IMR-90 (cell line): Measurements from ENCODE around the gene STX11. TPM values are rescaled to one million over a fixed set of nuclear protein-coding genes. Genes with fewer than 3 reads are reported as not detected.
A peak's percentile ranks its signal among the peaks of the same experiment; 100 is the strongest.

Experiments
- ATAC-seq: fragments of 200-7000 bp; cut with Tn5 transposase; 2 replicates; pipeline ENCODE4 v1.9.1; 2020; ENCODE audit warnings: low read depth, mild to moderate bottlenecking, moderate library complexity
- Bru-seq: library from RNA; stranded (reverse); fragments of 400-500 nt; gene quantifications from one replicate; lab custom pipeline; 2021; lab: Mats Ljungman, UMichigan
- BruChase-seq, 2 experiments: library from RNA; stranded (reverse); fragments of 400-500 nt; gene quantifications; one replicate each; lab custom pipeline; 2021; lab: Mats Ljungman, UMichigan
- BruUV-seq: library from RNA; stranded (reverse); fragments of 400-500 nt; replicated peaks from 2 replicates; lab custom pipeline; 2021; lab: Mats Ljungman, UMichigan
- CTCF ChIA-PET: fragments of 300-600 bp; formaldehyde crosslinking; extraction: SDS; loops from one replicate; lab custom pipeline; 2021; ENCODE audit warnings: antibody characterized with exemption; lab: Yijun Ruan, JAX
- POLR2A ChIA-PET: fragments of 300-600 bp; sonication (Branson Sonifier 250); formaldehyde crosslinking; loops from one replicate; lab custom pipeline; 2022; ENCODE audit warnings: antibody characterized with exemption; ENCODE audit not compliant: unreplicated experiment; lab: Charles Lee
- DNase-seq: peaks from one replicate; pipeline ENCODE4 v3.0.0; 2013
- H2AFZ ChIP-seq: replicated peaks from 2 replicates; pipeline ENCODE3; 2013; ENCODE audit warnings: low read length, mild to moderate bottlenecking; ENCODE audit not compliant: poor library complexity
- H2AK5ac ChIP-seq: 2 replicates; pipeline ENCODE4 v1.6.1; 2013; ENCODE audit warnings: low read depth, low read length, inconsistent platforms
- H2AK9ac ChIP-seq: replicated peaks from 2 replicates; pipeline ENCODE3; 2013; ENCODE audit warnings: mild to moderate bottlenecking, low read depth, low read length, moderate library complexity; ENCODE audit not compliant: poor library complexity
- H2BK120ac ChIP-seq: 2 replicates; pipeline ENCODE4 v1.6.1; 2013; ENCODE audit warnings: low read depth, low read length, inconsistent platforms
- H2BK15ac ChIP-seq: 3 replicates; pipeline ENCODE4 v1.6.1; 2013; ENCODE audit warnings: low read depth, low read length, inconsistent platforms
- H2BK20ac ChIP-seq: 2 replicates; pipeline ENCODE4 v1.6.1; 2013; ENCODE audit warnings: low read depth, mild to moderate bottlenecking, inconsistent platforms, low read length, moderate library complexity
- H2BK5ac ChIP-seq: 2 replicates; pipeline ENCODE4 v1.6.1; 2013; ENCODE audit warnings: mild to moderate bottlenecking, low read depth, low read length, inconsistent platforms; ENCODE audit not compliant: poor library complexity, severe bottlenecking
- H3K14ac ChIP-seq: replicated peaks from 2 replicates; pipeline ENCODE4 v1.6.1; 2013; ENCODE audit warnings: low read depth, low read length, inconsistent platforms
- H3K18ac ChIP-seq: 2 replicates; pipeline ENCODE4 v1.6.1; 2013; ENCODE audit warnings: low read depth, low read length, control low read depth
- H3K23ac ChIP-seq: 2 replicates; pipeline ENCODE4 v1.6.1; 2013; ENCODE audit warnings: low read depth, low read length, inconsistent platforms
- H3K27ac ChIP-seq: 2 replicates; pipeline ENCODE4 v1.5.1; 2013; ENCODE audit warnings: mild to moderate bottlenecking, control low read depth, low read length; ENCODE audit not compliant: insufficient read depth
- H3K27me3 ChIP-seq: 2 replicates; pipeline ENCODE4 v1.6.1; 2013; ENCODE audit warnings: low read length; ENCODE audit not compliant: control insufficient read depth, insufficient read depth
- H3K36me3 ChIP-seq: 2 replicates; pipeline ENCODE4 v1.6.1; 2013; ENCODE audit warnings: low read length, mixed read lengths; ENCODE audit not compliant: control insufficient read depth, insufficient read depth
- H3K4ac ChIP-seq: 2 replicates; pipeline ENCODE4 v1.6.1; 2013; ENCODE audit warnings: low read depth, low read length, inconsistent platforms
- H3K4me1 ChIP-seq: 2 replicates; pipeline ENCODE4 v1.6.1; 2013; ENCODE audit warnings: low read length, mixed read lengths; ENCODE audit not compliant: control insufficient read depth, insufficient read depth
- H3K4me2 ChIP-seq: 2 replicates; pipeline ENCODE4 v1.6.1; 2013; ENCODE audit warnings: low read depth, mild to moderate bottlenecking, control low read depth, low read length, moderate library complexity
- H3K4me3 ChIP-seq: 2 replicates; pipeline ENCODE4 v1.5.1; 2013; ENCODE audit warnings: low read depth, mild to moderate bottlenecking, control low read depth, low read length, moderate library complexity; ENCODE audit not compliant: insufficient read depth
- H3K56ac ChIP-seq: 2 replicates; pipeline ENCODE4 v1.6.1; 2013; ENCODE audit warnings: low read length, inconsistent platforms; ENCODE audit not compliant: insufficient read depth; ENCODE audit errors: extremely low read depth
- H3K79me1 ChIP-seq, 2 experiments: 2 replicates each; pipeline ENCODE4 v1.6.1; 2013; ENCODE audit warnings: low read length in 2 of 2, inconsistent platforms in 1 of 2, low read depth in 1 of 2
- H3K9ac ChIP-seq: 2 replicates; pipeline ENCODE4 v1.6.1; 2013; ENCODE audit warnings: low read depth, low read length, control low read depth
- H3K9me1 ChIP-seq: 2 replicates; pipeline ENCODE4 v1.6.1; 2013; ENCODE audit warnings: low read length, inconsistent platforms; ENCODE audit not compliant: insufficient read depth
- H3K9me3 ChIP-seq: 2 replicates; pipeline ENCODE4 v1.6.1; 2013; ENCODE audit warnings: low read length; ENCODE audit not compliant: control insufficient read depth, insufficient read depth
- H4K20me1 ChIP-seq: 2 replicates; pipeline ENCODE4 v1.6.1; 2013; ENCODE audit warnings: low read length, inconsistent platforms; ENCODE audit not compliant: insufficient read depth
- H4K5ac ChIP-seq: 2 replicates; pipeline ENCODE4 v1.6.1; 2013; ENCODE audit warnings: mild to moderate bottlenecking, low read depth, low read length, control low read depth
- H4K8ac ChIP-seq, 2 experiments: 2 replicates each; pipeline ENCODE4 v1.6.1; 2013; ENCODE audit warnings: low read depth in 2 of 2, low read length in 2 of 2, control low read depth in 1 of 2, inconsistent platforms in 1 of 2
- H4K91ac ChIP-seq: 2 replicates; pipeline ENCODE4 v1.6.1; 2013; ENCODE audit warnings: low read depth, low read length, inconsistent platforms; ENCODE audit not compliant: insufficient read depth
- BHLHE40 ChIP-seq: fragments of 150-350 bp; IDR thresholded peaks from 2 replicates; pipeline ENCODE4 v1.6.1; 2016; ENCODE audit warnings: mild to moderate bottlenecking, low read depth, low read length
- CEBPB ChIP-seq: IDR thresholded peaks from 2 replicates; pipeline ENCODE4 v1.6.1; 2012; ENCODE audit warnings: low read depth, low read length, improper control_type of control experiment
- CHD1 ChIP-seq: IDR thresholded peaks from 2 replicates; pipeline ENCODE4 v1.6.1; 2012; ENCODE audit warnings: low read depth, low read length, improper control_type of control experiment
- MAFK ChIP-seq: IDR thresholded peaks from 2 replicates; pipeline ENCODE4 v1.6.1; 2012; ENCODE audit warnings: low read depth, low read length, improper control_type of control experiment
- MAZ ChIP-seq: IDR thresholded peaks from 2 replicates; pipeline ENCODE4 v1.6.1; 2012; ENCODE audit warnings: low read depth, mild to moderate bottlenecking, low read length, improper control_type of control experiment, moderate library complexity, borderline replicate concordance
- MXI1 ChIP-seq: IDR thresholded peaks from 2 replicates; pipeline ENCODE4 v1.6.1; 2012; ENCODE audit warnings: low read depth, mild to moderate bottlenecking, low read length, moderate library complexity, borderline replicate concordance
- NFE2L2 ChIP-seq: fragments of 150-350 bp; IDR thresholded peaks from 2 replicates; pipeline ENCODE4 v1.6.1; 2016; ENCODE audit warnings: low read depth, mild to moderate bottlenecking, low read length
- POLR2A ChIP-seq: IDR thresholded peaks from 2 replicates; pipeline ENCODE4 v1.6.1; 2012; ENCODE audit warnings: mild to moderate bottlenecking, low read depth, low read length
- RAD21 ChIP-seq: IDR thresholded peaks from 2 replicates; pipeline ENCODE4 v1.6.1; 2012; ENCODE audit warnings: low read length, improper control_type of control experiment
- RCOR1 ChIP-seq: IDR thresholded peaks from 2 replicates; pipeline ENCODE4 v1.6.1; 2012; ENCODE audit warnings: mild to moderate bottlenecking, low read length, improper control_type of control experiment; ENCODE audit not compliant: insufficient replicate concordance
- RFX5 ChIP-seq: IDR thresholded peaks from 2 replicates; pipeline ENCODE4 v1.8.0; 2012; ENCODE audit warnings: low read depth, mild to moderate bottlenecking, low read length, moderate library complexity
- SMC3 ChIP-seq: fragments of 150-350 bp; IDR thresholded peaks from 2 replicates; pipeline ENCODE4 v1.6.1; 2016; ENCODE audit warnings: low read depth, mild to moderate bottlenecking, antibody characterized with exemption, low read length, moderate library complexity
- WGBS, 2 experiments: methylation state at CpG; one replicate each; pipeline versions ENCODE4 v1.1.5 to v1.1.7; 2013; ENCODE audit warnings: missing lambda C conversion rate in 2 of 2; ENCODE audit not compliant: insufficient read length in 1 of 2; ENCODE audit errors: extremely low coverage in 2 of 2; 5-methylcytosine and 5-hydroxymethylcytosine counted together
- dilution Hi-C: fragments of 300-500 bp; cut with HindIII; formaldehyde crosslinking; loops from one replicate; pipeline ENCODE4 v1.14.3; 2018; ENCODE audit warnings: low sequenced_read_pairs; ENCODE audit not compliant: unreplicated experiment
- in situ Hi-C: fragments of 300-500 bp; cut with MboI; formaldehyde crosslinking; loops from 3 replicates; pipeline ENCODE4 v1.14.3; 2019; ENCODE audit warnings: low sequenced_read_pairs, inconsistent platforms, mixed read lengths
- intact Hi-C: fragments of 100-400 bp; cut with micrococcal nuclease; formaldehyde crosslinking; loops from 2 replicates; pipeline ENCODE4 v1.10.0; 2022
- long read RNA-seq: library from polyadenylated mRNA; unstranded; transcript quantifications from one replicate; pipeline ENCODE4 v2.0.0, GENCODE V29; 2021; ENCODE audit not compliant: unreplicated experiment
- polyA plus RNA-seq, 3 experiments: library from polyadenylated mRNA; depleted of rRNA; stranded (reverse); fragments of >200 nt; gene quantifications; 2 replicates each; pipeline ENCODE4 v1.2.3, GENCODE V29; 2012; ENCODE audit warnings: low replicate concordance in 1 of 3
- total RNA-seq: library from RNA; depleted of rRNA; stranded (reverse); fragments of >200 nt; gene quantifications from 2 replicates; pipeline ENCODE4 v1.2.3, GENCODE V29; 2012; rRNA removed
- TF ChIP-seq, protein P1 (sequence below): conservative IDR thresholded peaks from 2 replicates; pipeline ENCODE4 v1.5.1; 2012; ENCODE audit warnings: mild to moderate bottlenecking, low read depth, low read length, improper control_type of control experiment

The STX11 gene
- total RNA-seq (0.54 and 0.56 TPM in 2 replicates), polyA plus RNA-seq (2012; rRNA removed) (0.68 and 0.83 TPM in 2 replicates), Bru-seq, nascent RNA (percentile 31 among the genes with signal in this experiment), BruChase-seq, experiment 1, labeled RNA remaining after a 6-hour chase (percentile 20 among the genes with signal in this experiment), BruChase-seq, experiment 2, labeled RNA remaining after a 2-hour chase (percentile 16 among the genes with signal in this experiment)
- 0.64 and 1.2 TPM in 2 replicates for polyA plus RNA-seq (2012; cell fraction: cytosol; rRNA removed)
- polyA plus RNA-seq (2012; cell fraction: nucleus; rRNA removed; ENCODE audit: low replicate concordance): 0.45 and 0.59 TPM in 2 replicates
- long read RNA-seq, partial matches to known transcripts: 0 of 2 reads
- long read RNA-seq, other reads (novel, unspliced or antisense): 0 of 2 reads

- peaks cover 3% of the 10 kb centered on the region; the same call in 1 of the 2 replicates for H3K9me1 ChIP-seq
- intact Hi-C loops: loop anchor here (1.0 to 5.0 kb wide), 2 partner anchors 43 to 65 kb away; no protein-coding TSS in a partner anchor
- no peak within 1 kb of the TSS; the same call in 1 of the 2 replicates for H3K27ac ChIP-seq
- no peak within 1 kb of the TSS for H2AK5ac ChIP-seq
- H3K9me3 ChIP-seq: no peaks in the 10 kb centered on the region
- peak within 1 kb of the TSS; percentile 95 for H2AFZ ChIP-seq
- CTCF ChIA-PET: no interaction called here
- H3K4me2 ChIP-seq: peak within 1 kb of the TSS; percentile 80
- peak within 1 kb of the TSS; percentile 5; the same call in 1 of the 2 replicates for H3K9ac ChIP-seq
- dilution Hi-C loops: no loop called here
- ATAC-seq: peak; percentile 92
- POLR2A ChIA-PET: no interaction called here
- H3K14ac ChIP-seq: no peak within 1 kb of the TSS
- H3K23ac ChIP-seq: peak within 1 kb of the TSS; percentile 67
- H2BK15ac ChIP-seq: no peak within 1 kb of the TSS; the same call in 2 of the 3 replicates
- no peak within 1 kb of the TSS for H4K8ac ChIP-seq
- H2BK120ac ChIP-seq: peak within 1 kb of the TSS; percentile 55
- peak within 1 kb of the TSS; percentile 84 for H3K4me3 ChIP-seq
- no peak within 1 kb of the TSS for H4K5ac ChIP-seq
- H2BK20ac ChIP-seq: no peak within 1 kb of the TSS
- peaks cover 3% of the 10 kb centered on the region; the same call in 1 of the 2 replicates for H3K4me1 ChIP-seq
- peak; percentile 29 for DNase-seq
- no peak within 1 kb of the TSS for H4K91ac ChIP-seq
- no peak within 1 kb of the TSS for H2BK5ac ChIP-seq
- no peak within 1 kb of the TSS; the same call in 1 of the 2 replicates for H3K4ac ChIP-seq
- no peak within 1 kb of the TSS for H3K56ac ChIP-seq
- in situ Hi-C loops: no loop called here
- no TSS peak for BruUV-seq
- WGBS, 2 experiments: 5% methylated on average over 16 of the region's 93 CpGs; no CpG with 5 or more reads in 1 of the 2 experiments
- H4K20me1 ChIP-seq: no peaks in the 10 kb centered on the region
- H2AK9ac ChIP-seq: peak within 1 kb of the TSS; percentile 74
- H3K79me1 ChIP-seq: no peaks in the 10 kb centered on the region
- peaks cover 13% of the 10 kb centered on the region for H3K27me3 ChIP-seq
- no peaks in the 10 kb centered on the region for H3K36me3 ChIP-seq
- no peak within 1 kb of the TSS for H3K18ac ChIP-seq
- TF ChIP-seq MAFK (no peak), RFX5 (no peak), NFE2L2 (no peak), CEBPB (no peak), CHD1 (no peak), BHLHE40 (no peak), RCOR1 (no peak), MAZ (no peak), POLR2A (no peak), SMC3 (no peak), MXI1 (no peak), RAD21 (no peak)
- TF ChIP-seq, protein P1, sequence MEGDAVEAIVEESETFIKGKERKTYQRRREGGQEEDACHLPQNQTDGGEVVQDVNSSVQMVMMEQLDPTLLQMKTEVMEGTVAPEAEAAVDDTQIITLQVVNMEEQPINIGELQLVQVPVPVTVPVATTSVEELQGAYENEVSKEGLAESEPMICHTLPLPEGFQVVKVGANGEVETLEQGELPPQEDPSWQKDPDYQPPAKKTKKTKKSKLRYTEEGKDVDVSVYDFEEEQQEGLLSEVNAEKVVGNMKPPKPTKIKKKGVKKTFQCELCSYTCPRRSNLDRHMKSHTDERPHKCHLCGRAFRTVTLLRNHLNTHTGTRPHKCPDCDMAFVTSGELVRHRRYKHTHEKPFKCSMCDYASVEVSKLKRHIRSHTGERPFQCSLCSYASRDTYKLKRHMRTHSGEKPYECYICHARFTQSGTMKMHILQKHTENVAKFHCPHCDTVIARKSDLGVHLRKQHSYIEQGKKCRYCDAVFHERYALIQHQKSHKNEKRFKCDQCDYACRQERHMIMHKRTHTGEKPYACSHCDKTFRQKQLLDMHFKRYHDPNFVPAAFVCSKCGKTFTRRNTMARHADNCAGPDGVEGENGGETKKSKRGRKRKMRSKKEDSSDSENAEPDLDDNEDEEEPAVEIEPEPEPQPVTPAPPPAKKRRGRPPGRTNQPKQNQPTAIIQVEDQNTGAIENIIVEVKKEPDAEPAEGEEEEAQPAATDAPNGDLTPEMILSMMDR: no peak
These were observed at the start of gene STX11 for GRCh38 chr6:144149894-144150709. Gene STX11, plus strand, starts transcription at chr6:144150517. Its CDS starts 36,111 bp downstream, at chr6:144186628.
